ENCODE results near the gene OOEP.
"Not testable (repeated sequence)": the region's sequence is repeated elsewhere in the genome, so short reads cannot be mapped to it uniquely, and the experiment has no call there.

The OOEP gene

DNA sequence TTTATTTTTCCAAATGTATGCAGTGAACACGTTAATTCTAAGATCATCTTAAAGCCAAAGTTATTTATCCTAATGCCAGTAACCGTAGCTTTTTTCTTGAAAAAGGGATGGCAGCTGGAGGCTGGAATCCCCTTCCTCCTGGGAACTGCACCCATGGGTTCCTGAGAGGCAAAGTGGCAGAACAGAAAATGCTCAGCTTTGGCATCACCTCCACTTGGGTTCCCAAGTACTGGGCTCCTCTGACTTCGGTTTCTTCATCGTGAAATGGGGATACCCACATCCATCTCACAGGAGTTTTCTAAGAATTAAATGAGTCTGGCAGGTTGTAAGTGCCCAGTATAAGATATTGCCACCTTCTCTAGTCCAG is 18.7 kb upstream of the OOEP start:
- Histone ChIP-seq H3K36me3 (ENCODE audit: control insufficient read depth, insufficient read depth, low read length) (no peaks in the 10 kb centered on the region), H3K9ac (ENCODE audit: low read length) (peak overlapping the region; percentile 80), H3K4me3 (ENCODE audit: low read length) (peak overlapping the region; percentile 74), H3K4me1 (ENCODE audit: control insufficient read depth, insufficient read depth, low read length) (peaks cover 4% of the 10 kb centered on the region), H3K27me3 (ENCODE audit: control insufficient read depth, insufficient read depth, low read length) (no peaks in the 10 kb centered on the region), H3K9me3 (ENCODE audit: control insufficient read depth, low read length) (no peaks in the 10 kb centered on the region)

DNA sequence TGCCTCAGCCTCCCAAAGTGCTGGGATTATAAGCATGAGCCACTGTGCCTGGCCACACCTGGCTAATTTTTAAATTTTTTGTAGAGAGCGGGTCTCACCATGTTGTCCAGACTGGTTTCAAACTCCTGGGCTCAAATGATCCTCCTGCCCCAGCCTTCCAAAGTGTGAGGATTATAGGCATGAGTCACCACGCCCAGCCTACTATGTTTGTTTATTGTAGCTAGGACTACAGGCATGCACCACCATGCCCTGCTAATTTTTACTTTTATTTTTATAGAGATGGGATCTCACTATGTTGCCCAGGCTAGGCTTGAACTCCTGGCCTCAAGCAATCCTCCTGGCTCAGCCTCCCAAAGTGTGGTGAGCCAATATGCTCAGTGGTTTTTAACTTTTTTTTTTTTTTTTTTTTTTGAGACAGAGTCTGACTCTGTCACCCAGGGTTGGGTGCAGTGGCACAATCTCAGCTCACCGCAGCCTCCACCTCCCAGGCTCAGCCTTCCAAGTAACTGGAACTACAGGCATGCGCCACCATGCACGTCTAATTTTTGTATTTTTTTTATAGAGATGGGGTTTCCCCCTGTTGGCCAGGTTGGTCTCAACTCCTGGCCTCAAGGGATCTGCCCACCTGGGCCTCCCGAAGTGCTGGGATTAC is 12.9 kb upstream of the OOEP start:
- Histone ChIP-seq H3K9me3 (ENCODE audit: control insufficient read depth, low read length) (no peaks in the 10 kb centered on the region), H3K4me3 (ENCODE audit: low read length) (no peak overlapping the region), H3K27me3 (ENCODE audit: control insufficient read depth, insufficient read depth, low read length) (no peaks in the 10 kb centered on the region), H3K9ac (ENCODE audit: low read length) (no peak overlapping the region), H3K36me3 (ENCODE audit: control insufficient read depth, insufficient read depth, low read length) (no peaks in the 10 kb centered on the region), H3K4me1 (ENCODE audit: control insufficient read depth, insufficient read depth, low read length) (no peaks in the 10 kb centered on the region)

DNA sequence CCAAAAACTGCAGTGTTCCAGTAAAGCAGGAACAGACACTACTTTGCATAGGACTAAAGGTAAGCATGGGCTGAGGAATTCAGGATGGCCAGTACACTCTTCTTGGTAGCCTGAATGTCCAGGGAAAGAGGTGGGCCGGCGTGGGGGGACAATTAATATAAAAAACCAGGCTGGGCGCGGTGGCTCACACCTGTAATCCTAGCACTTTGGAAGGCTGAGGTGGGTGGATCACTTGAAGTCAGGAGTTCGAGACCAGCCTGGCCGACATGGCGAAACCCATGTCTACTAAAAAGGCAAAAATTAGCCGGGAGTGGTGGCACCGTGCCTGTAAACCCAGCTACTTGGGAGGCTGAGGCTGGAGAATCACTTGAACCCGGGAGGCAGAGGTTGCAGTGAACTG is 11.8 kb upstream of the OOEP start:
- not testable (repeated sequence) for H3K4me3 ChIP-seq (ENCODE audit: low read length); H3K4me1 ChIP-seq (ENCODE audit: control insufficient read depth, insufficient read depth, low read length); H3K27me3 ChIP-seq (ENCODE audit: control insufficient read depth, insufficient read depth, low read length); H3K9ac ChIP-seq (ENCODE audit: low read length); H3K9me3 ChIP-seq (ENCODE audit: control insufficient read depth, low read length); H3K36me3 ChIP-seq (ENCODE audit: control insufficient read depth, insufficient read depth, low read length)

DNA sequence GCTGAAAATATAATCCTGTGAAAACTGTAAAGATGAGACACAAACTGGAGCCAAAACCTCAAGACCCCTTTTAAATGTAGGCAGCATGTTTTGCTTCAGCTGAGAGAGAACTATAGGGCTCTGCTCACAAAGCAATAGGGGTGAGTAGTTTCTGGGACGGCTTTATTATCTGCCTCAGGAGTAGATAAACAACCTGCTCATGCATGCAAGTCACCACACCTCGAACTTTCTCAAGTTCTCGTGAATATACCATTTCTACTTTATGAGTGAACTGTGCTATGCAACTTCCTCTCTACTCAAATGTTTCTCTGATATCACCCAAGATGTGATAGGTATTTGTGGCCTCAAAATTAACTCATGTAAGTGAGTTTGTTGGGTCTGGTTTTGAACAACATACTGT is 7.5 kb upstream of the OOEP start:
- Histone ChIP-seq H3K27me3 (ENCODE audit: control insufficient read depth, insufficient read depth, low read length) (no peaks in the 10 kb centered on the region), H3K36me3 (ENCODE audit: control insufficient read depth, insufficient read depth, low read length) (no peaks in the 10 kb centered on the region), H3K9ac (ENCODE audit: low read length) (no peak overlapping the region), H3K4me3 (ENCODE audit: low read length) (no peak overlapping the region), H3K9me3 (ENCODE audit: control insufficient read depth, low read length) (no peaks in the 10 kb centered on the region), H3K4me1 (ENCODE audit: control insufficient read depth, insufficient read depth, low read length) (no peaks in the 10 kb centered on the region)

DNA sequence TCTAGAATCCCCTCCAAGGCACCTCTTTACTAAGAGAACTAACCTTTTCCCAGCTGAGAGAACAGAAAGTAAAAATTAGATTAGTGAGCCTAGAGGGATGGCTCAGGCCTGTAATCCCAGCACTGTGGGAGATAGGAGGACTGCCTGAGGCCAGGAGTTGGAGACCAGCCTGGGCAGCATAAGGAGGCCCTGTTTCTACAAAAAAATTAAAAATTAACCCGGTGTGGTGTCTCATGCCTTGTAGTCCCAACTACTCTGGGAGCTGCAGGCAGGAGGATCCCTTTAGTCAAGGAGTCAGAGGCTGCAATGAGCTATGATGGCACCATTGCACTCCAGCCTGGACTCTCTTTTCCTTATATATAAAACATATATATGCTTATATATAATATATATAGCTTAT is 5.5 kb upstream of the OOEP start:
- Histone ChIP-seq H3K9ac (ENCODE audit: low read length) (no peak overlapping the region), H3K36me3 (ENCODE audit: control insufficient read depth, insufficient read depth, low read length) (no peaks in the 10 kb centered on the region), H3K9me3 (ENCODE audit: control insufficient read depth, low read length) (no peaks in the 10 kb centered on the region), H3K4me1 (ENCODE audit: control insufficient read depth, insufficient read depth, low read length) (no peaks in the 10 kb centered on the region), H3K27me3 (ENCODE audit: control insufficient read depth, insufficient read depth, low read length) (no peaks in the 10 kb centered on the region), H3K4me3 (ENCODE audit: low read length) (no peak overlapping the region)

DNA sequence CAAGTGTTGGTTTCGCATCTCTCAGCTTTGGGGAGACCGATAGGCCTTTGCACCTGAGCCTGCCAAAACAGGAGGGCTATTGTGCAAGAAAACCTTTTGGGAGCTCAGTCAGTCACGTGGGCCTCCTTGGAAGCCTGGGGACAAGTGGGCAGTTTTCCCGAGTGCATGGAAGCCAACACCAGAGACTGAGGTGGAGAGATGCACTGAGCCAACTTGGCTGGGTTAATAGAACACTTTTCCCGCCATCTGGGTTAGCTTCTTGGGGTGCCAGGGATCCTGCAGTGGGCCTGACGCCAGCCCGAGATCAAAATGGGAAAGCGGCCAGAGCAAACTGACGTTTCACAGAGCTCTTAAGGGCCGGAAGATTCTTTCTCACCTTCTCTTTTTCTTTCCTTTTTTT is 2.8 kb upstream of the OOEP start:
- no peaks in the 10 kb centered on the region for H3K27me3 ChIP-seq (ENCODE audit: control insufficient read depth, insufficient read depth, low read length)
- no peaks in the 10 kb centered on the region for H3K9me3 ChIP-seq (ENCODE audit: control insufficient read depth, low read length)
- no peak overlapping the region for H3K9ac ChIP-seq (ENCODE audit: low read length)
- no peaks in the 10 kb centered on the region for H3K4me1 ChIP-seq (ENCODE audit: control insufficient read depth, insufficient read depth, low read length)
- no peak overlapping the region for H3K4me3 ChIP-seq (ENCODE audit: low read length)
- H3K36me3 ChIP-seq (ENCODE audit: control insufficient read depth, insufficient read depth, low read length), result no peaks in the 10 kb centered on the region

DNA sequence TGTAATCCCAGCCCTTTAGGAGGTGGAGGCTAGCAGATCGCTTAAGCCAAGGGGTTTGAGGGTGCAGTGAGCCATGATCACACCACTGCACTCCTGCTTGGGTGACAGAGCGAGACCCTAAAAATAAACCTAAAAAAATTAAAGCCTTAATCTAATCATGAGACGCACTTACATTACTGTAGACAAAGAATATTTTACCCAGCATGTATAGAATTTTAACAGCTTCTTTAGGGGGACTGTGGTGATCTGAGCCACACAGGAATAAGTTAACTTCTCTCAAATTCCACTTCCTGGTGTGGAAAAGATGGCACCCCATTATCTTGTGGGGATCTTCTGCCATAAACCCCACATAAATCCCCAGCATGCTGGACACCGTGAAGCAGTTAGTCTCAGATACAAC is 2.3 kb upstream of the OOEP start:
- H3K4me3 ChIP-seq (ENCODE audit: low read length), result no peak overlapping the region

DNA sequence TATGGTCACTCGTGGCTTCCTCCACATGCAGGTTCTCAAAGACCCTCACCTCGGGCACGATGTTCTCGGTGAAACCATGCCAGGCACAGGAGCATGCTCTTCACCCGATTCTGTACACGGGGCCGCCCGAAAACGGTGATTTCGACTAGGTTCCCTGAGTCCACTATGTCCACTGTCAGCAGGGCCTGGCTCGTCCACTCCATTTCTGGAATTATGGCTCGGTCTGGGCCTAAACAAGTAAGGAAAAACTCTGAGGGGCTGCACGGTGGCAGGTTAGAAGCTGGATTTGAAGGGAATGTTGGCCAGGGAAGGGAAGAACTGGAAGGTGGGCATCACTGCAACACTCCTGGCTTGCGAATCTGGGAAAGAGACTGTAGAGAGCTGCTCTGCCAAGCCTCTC is 540 bp downstream of the OOEP start:
- no peak overlapping the region for H3K4me3 ChIP-seq (ENCODE audit: low read length)
- no peaks in the 10 kb centered on the region for H3K36me3 ChIP-seq (ENCODE audit: control insufficient read depth, insufficient read depth, low read length)
- no peaks in the 10 kb centered on the region for H3K27me3 ChIP-seq (ENCODE audit: control insufficient read depth, insufficient read depth, low read length)
- no peaks in the 10 kb centered on the region for H3K4me1 ChIP-seq (ENCODE audit: control insufficient read depth, insufficient read depth, low read length)
- H3K9ac ChIP-seq (ENCODE audit: low read length), result no peak overlapping the region
- H3K9me3 ChIP-seq (ENCODE audit: control insufficient read depth, low read length), result no peaks in the 10 kb centered on the region

More for the DNA sequence above, 2.3 kb upstream of the OOEP start:
- Histone ChIP-seq H3K36me3 (ENCODE audit: control insufficient read depth, insufficient read depth, low read length) (no peaks in the 10 kb centered on the region), H3K9ac (ENCODE audit: low read length) (no peak overlapping the region), H3K9me3 (ENCODE audit: control insufficient read depth, low read length) (no peaks in the 10 kb centered on the region), H3K4me1 (ENCODE audit: control insufficient read depth, insufficient read depth, low read length) (no peaks in the 10 kb centered on the region), H3K27me3 (ENCODE audit: control insufficient read depth, insufficient read depth, low read length) (no peaks in the 10 kb centered on the region)

DNA sequence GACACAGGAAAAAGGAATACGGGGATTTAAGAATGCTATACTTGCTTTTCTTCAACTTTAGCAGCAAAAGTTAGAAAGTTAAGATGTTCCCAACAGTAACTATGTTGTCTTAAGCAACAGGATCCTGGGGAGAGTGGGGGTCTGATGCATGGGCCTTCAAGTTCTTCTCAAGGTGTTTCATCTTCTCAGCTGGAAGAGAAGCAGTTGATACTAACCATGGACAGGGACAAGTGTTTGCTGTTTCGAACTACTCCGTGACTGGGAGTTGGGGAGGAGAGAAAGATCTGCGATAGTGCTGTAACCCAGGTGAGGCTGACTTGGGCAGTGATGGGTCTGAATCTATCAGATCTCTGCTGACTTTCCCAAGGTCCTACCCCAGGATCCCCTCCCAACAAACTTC is 1.0 kb downstream of the OOEP start:
- no peak overlapping the region for H3K4me3 ChIP-seq (ENCODE audit: low read length)
- H3K4me1 ChIP-seq (ENCODE audit: control insufficient read depth, insufficient read depth, low read length), result no peaks in the 10 kb centered on the region
- no peaks in the 10 kb centered on the region for H3K9me3 ChIP-seq (ENCODE audit: control insufficient read depth, low read length)
- no peaks in the 10 kb centered on the region for H3K36me3 ChIP-seq (ENCODE audit: control insufficient read depth, insufficient read depth, low read length)
- H3K27me3 ChIP-seq (ENCODE audit: control insufficient read depth, insufficient read depth, low read length), result no peaks in the 10 kb centered on the region
- no peak overlapping the region for H3K9ac ChIP-seq (ENCODE audit: low read length)

DNA sequence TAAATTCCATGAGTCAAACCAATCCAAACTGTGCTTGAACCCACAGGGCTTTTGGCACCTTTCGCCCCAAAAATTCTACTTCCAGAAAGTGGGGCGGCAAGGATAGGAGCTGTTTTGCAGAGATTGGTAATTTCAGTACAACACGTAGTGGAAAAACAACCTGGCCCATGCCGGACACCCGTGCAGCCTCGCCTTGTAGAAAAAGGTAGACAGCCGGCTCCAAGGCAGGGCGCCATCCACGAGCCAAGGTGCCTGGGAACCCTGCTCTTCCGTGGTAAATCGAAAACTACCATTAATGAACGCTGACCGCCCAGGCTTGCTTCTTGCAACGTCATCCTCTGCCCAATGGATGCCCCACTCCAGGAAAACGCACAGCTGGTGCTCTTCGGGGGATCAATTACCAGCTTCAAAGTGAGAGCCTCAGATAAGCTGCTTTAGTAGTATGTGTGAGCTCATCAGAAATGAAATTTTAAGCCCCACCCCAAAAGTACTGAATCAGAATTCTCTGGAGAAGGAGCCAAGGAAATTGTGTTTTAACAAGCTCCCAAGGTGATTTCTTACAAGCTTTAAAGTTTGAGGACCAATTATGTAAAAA is 1.8 kb downstream of the OOEP start:
- no peaks in the 10 kb centered on the region for H3K27me3 ChIP-seq (ENCODE audit: control insufficient read depth, insufficient read depth, low read length)
- H3K9me3 ChIP-seq (ENCODE audit: control insufficient read depth, low read length), result no peaks in the 10 kb centered on the region
- H3K4me1 ChIP-seq (ENCODE audit: control insufficient read depth, insufficient read depth, low read length), result no peaks in the 10 kb centered on the region
- no peaks in the 10 kb centered on the region for H3K36me3 ChIP-seq (ENCODE audit: control insufficient read depth, insufficient read depth, low read length)
- H3K4me3 ChIP-seq (ENCODE audit: low read length), result no peak overlapping the region
- H3K9ac ChIP-seq (ENCODE audit: low read length), result no peak overlapping the region

DNA sequence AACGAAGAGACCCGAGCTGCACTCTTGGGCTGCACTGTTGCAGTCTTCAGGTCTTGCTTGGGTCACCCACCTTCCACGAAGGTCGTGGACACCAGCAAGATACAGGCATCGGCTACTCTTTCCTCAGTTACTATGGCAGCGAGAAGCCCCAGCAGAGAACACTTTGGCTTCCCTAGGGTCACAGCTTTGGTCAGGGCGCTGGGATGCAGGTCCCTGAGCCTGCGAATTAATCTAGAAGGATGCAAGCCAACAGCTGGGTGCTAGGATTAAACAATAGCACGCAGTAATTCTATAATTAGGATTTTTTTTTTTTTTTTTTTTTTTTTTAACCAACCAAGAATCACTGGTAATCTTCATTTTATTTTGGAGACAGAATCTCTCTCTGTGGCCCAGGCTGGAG is 5.1 kb downstream of the OOEP start:
- Histone ChIP-seq H3K9me3 (ENCODE audit: control insufficient read depth, low read length) (no peaks in the 10 kb centered on the region), H3K4me3 (ENCODE audit: low read length) (no peak overlapping the region), H3K4me1 (ENCODE audit: control insufficient read depth, insufficient read depth, low read length) (no peaks in the 10 kb centered on the region), H3K36me3 (ENCODE audit: control insufficient read depth, insufficient read depth, low read length) (no peaks in the 10 kb centered on the region), H3K27me3 (ENCODE audit: control insufficient read depth, insufficient read depth, low read length) (no peaks in the 10 kb centered on the region), H3K9ac (ENCODE audit: low read length) (no peak overlapping the region)

DNA sequence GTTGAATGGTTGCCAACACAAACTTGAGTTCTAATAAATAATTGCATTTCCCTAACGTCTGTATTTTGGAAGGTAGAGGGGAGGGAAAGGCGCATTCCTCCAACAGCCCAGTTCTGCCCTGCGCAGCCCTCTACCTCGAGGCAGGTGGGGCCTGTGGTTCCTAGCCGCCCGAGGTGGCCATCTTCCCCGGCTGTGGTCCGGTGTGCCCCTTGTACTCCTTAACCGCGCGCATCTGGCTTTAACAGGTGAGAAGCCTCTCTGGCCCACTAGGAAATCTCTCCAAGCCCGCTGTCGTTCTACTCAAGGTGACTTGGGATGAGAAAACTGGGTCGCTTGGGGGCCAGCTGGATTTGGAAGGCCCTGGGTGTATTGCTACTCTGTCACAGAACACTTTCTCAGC is 5.6 kb downstream of the OOEP start:
- H3K4me1 ChIP-seq (ENCODE audit: control insufficient read depth, insufficient read depth, low read length), result no peaks in the 10 kb centered on the region
- H3K36me3 ChIP-seq (ENCODE audit: control insufficient read depth, insufficient read depth, low read length), result no peaks in the 10 kb centered on the region
- H3K9me3 ChIP-seq (ENCODE audit: control insufficient read depth, low read length), result no peaks in the 10 kb centered on the region
- H3K9ac ChIP-seq (ENCODE audit: low read length), result no peak overlapping the region
- no peaks in the 10 kb centered on the region for H3K27me3 ChIP-seq (ENCODE audit: control insufficient read depth, insufficient read depth, low read length)
- H3K4me3 ChIP-seq (ENCODE audit: low read length), result no peak overlapping the region

DNA sequence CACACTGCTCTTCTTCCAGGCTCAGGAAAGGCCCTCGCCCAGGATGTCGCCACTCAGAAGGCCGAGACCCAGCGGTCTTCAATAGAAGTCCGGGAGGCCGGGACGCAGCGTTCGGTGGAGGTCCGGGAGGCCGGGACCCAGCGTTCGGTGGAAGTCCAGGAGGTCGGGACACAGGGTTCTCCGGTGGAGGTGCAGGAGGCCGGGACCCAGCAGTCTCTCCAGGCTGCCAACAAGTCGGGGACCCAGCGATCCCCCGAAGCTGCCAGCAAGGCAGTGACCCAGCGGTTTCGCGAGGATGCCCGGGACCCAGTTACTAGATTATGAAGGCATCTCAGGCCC is 6.2 kb downstream of the OOEP start:
- no peaks in the 10 kb centered on the region for H3K36me3 ChIP-seq (ENCODE audit: control insufficient read depth, insufficient read depth, low read length)
- no peak overlapping the region for H3K9ac ChIP-seq (ENCODE audit: low read length)
- no peaks in the 10 kb centered on the region for H3K4me1 ChIP-seq (ENCODE audit: control insufficient read depth, insufficient read depth, low read length)
- H3K4me3 ChIP-seq (ENCODE audit: low read length), result no peak overlapping the region
- H3K9me3 ChIP-seq (ENCODE audit: control insufficient read depth, low read length), result no peaks in the 10 kb centered on the region
- H3K27me3 ChIP-seq (ENCODE audit: control insufficient read depth, insufficient read depth, low read length), result no peaks in the 10 kb centered on the region

Data from mucosa of stomach (tissue), 1 donor.